GF-D8 (cell line): ENCODE results near the gene EYS.

Source experiments
- DNase-seq: peaks from one replicate; lab custom pipeline; 2025; lab: John Stamatoyannopoulos, UW

EYS gene

GRCh38 chr6:63724721-63725120 is 1982.3 kb downstream of the EYS start:
- DNase-seq, result no peak

- DNase-seq, result no peak
Observed at GRCh38 chr6:63721181-63721580, 1985.8 kb downstream of the EYS start.

GRCh38 chr6:63716169-63716568 is 1990.9 kb downstream of the EYS start:
- no peak for DNase-seq

- no peak for DNase-seq
Observed at GRCh38 chr6:63714091-63714490, 1992.9 kb downstream of the EYS start.

GRCh38 chr6:63713332-63713731 is 1993.7 kb downstream of the EYS start:
- DNase-seq, result no peak

GRCh38 chr6:63709148-63709547 is 1997.9 kb downstream of the EYS start:
- no peak for DNase-seq

- DNase-seq, result no peak
Observed at GRCh38 chr6:63708631-63709030, 1998.4 kb downstream of the EYS start.

- no peak for DNase-seq
Observed at GRCh38 chr6:63706630-63707029, 2000.4 kb downstream of the EYS start.

- DNase-seq, result no peak
Observed at GRCh38 chr6:63705707-63706106, 2001.3 kb downstream of the EYS start.

GRCh38 chr6:63690221-63690620 is 2016.8 kb downstream of the EYS start:
- peak; percentile 40 for DNase-seq

GRCh38 chr6:63689421-63689820 is 2017.6 kb downstream of the EYS start:
- DNase-seq, result no peak

GRCh38 chr6:63685446-63686379 is 2021.3 kb downstream of the EYS start:
- no peak for DNase-seq

GRCh38 chr6:63683071-63683603 is 2023.9 kb downstream of the EYS start:
- no peak for DNase-seq

- no peak for DNase-seq
Observed at GRCh38 chr6:63677282-63677681, 2029.7 kb downstream of the EYS start.

- DNase-seq, result no peak
Observed at GRCh38 chr6:63676412-63677114, 2030.5 kb downstream of the EYS start.

GRCh38 chr6:63675138-63675537 is 2031.9 kb downstream of the EYS start:
- no peak for DNase-seq

GRCh38 chr6:63674635-63675034 is 2032.4 kb downstream of the EYS start:
- DNase-seq, result no peak

- DNase-seq, result no peak
Observed at GRCh38 chr6:63673692-63674091, 2033.3 kb downstream of the EYS start.

GRCh38 chr6:63672582-63673129 is 2034.4 kb downstream of the EYS start:
- DNase-seq, result no peak

GRCh38 chr6:63671098-63671754 is 2035.8 kb downstream of the EYS start:
- DNase-seq, result no peak
